Measurements from ENCODE around the gene GLYATL3. TPM values are rescaled to one million over a fixed set of nuclear protein-coding genes. Genes with fewer than 3 reads are reported as not detected.

The GLYATL3 gene
- total and polyA plus RNA-seq, 2 of the 4 experiments (the other 2 are of a cell fraction): not detected

- no peak overlapping the region for H2AK5ac ChIP-seq (ENCODE audit: low read depth, low read length)
- no peaks in the 10 kb centered on the region for H3K27me3 ChIP-seq (ENCODE audit: control insufficient read depth, insufficient read depth, low read length)
- no peaks in the 10 kb centered on the region for H3K9me3 ChIP-seq (ENCODE audit: control insufficient read depth, insufficient read depth, low read length)
- no peaks in the 10 kb centered on the region for H3K9me1 ChIP-seq (ENCODE audit: insufficient read depth, low read length)
- no peak overlapping the region for H4K5ac ChIP-seq (ENCODE audit: low read depth, low read length)
- H4K20me1 ChIP-seq (ENCODE audit: insufficient read depth, low read length): no peaks in the 10 kb centered on the region
- intact Hi-C loops (cut with micrococcal nuclease): no loop called here
- no peaks in the 10 kb centered on the region for H3K36me3 ChIP-seq (ENCODE audit: control insufficient read depth, insufficient read depth, low read length)
- no peak for DNase-seq
- H3K4me3 ChIP-seq (ENCODE audit: insufficient read depth, low read depth, low read length): no peak overlapping the region
- H3K27ac ChIP-seq (ENCODE audit: insufficient read depth, low read length): no peak overlapping the region
- H3K4ac ChIP-seq (ENCODE audit: low read depth, low read length): no peak overlapping the region
- H2AK9ac ChIP-seq (replicated peaks; ENCODE audit: low read depth, low read length, poor library complexity): no peak overlapping the region
- H3K56ac ChIP-seq (ENCODE audit: extremely low read depth, insufficient read depth, low read length): no peak overlapping the region
- no CpG with 5 or more reads among the region's 1 CpG for WGBS, 2 experiments (ENCODE audit: extremely low coverage in 2 of 2, insufficient read length in 1 of 2)
- no peak overlapping the region for H4K8ac ChIP-seq (ENCODE audit: low read depth in 2 of 2, low read length in 2 of 2)
- TF ChIP-seq CHD1 (IDR thresholded peaks at IDR 0.05; ENCODE audit: low read depth, low read length) (no peak), CEBPB (IDR thresholded peaks at IDR 0.05; ENCODE audit: low read depth, low read length) (no peak), MAZ (IDR thresholded peaks at IDR 0.05; ENCODE audit: borderline replicate concordance, low read depth, low read length) (no peak), MXI1 (IDR thresholded peaks at IDR 0.05; ENCODE audit: borderline replicate concordance, low read depth, low read length) (no peak), FOS (IDR thresholded peaks at IDR 0.05; ENCODE audit: low read depth, low read length) (no peak), NFE2L2 (IDR thresholded peaks at IDR 0.05; ENCODE audit: low read depth, low read length) (no peak), RCOR1 (IDR thresholded peaks at IDR 0.05; ENCODE audit: insufficient replicate concordance, low read length) (no peak), SMC3 (IDR thresholded peaks at IDR 0.05; ENCODE audit: low read depth, low read length) (no peak), MAFK (IDR thresholded peaks at IDR 0.05; ENCODE audit: low read depth, low read length) (no peak), RFX5 (IDR thresholded peaks at IDR 0.05; ENCODE audit: low read depth, low read length) (no peak), RAD21 (IDR thresholded peaks at IDR 0.05; ENCODE audit: low read length) (no peak), POLR2A (IDR thresholded peaks at IDR 0.05; ENCODE audit: low read depth, low read length) (no peak), BHLHE40 (IDR thresholded peaks at IDR 0.05; ENCODE audit: low read depth, low read length) (no peak)
- TF ChIP-seq, protein P1, sequence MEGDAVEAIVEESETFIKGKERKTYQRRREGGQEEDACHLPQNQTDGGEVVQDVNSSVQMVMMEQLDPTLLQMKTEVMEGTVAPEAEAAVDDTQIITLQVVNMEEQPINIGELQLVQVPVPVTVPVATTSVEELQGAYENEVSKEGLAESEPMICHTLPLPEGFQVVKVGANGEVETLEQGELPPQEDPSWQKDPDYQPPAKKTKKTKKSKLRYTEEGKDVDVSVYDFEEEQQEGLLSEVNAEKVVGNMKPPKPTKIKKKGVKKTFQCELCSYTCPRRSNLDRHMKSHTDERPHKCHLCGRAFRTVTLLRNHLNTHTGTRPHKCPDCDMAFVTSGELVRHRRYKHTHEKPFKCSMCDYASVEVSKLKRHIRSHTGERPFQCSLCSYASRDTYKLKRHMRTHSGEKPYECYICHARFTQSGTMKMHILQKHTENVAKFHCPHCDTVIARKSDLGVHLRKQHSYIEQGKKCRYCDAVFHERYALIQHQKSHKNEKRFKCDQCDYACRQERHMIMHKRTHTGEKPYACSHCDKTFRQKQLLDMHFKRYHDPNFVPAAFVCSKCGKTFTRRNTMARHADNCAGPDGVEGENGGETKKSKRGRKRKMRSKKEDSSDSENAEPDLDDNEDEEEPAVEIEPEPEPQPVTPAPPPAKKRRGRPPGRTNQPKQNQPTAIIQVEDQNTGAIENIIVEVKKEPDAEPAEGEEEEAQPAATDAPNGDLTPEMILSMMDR (conservative IDR thresholded peaks at IDR 0.05; ENCODE audit: low read depth, low read length): no peak
- TF ChIP-seq, protein P2, sequence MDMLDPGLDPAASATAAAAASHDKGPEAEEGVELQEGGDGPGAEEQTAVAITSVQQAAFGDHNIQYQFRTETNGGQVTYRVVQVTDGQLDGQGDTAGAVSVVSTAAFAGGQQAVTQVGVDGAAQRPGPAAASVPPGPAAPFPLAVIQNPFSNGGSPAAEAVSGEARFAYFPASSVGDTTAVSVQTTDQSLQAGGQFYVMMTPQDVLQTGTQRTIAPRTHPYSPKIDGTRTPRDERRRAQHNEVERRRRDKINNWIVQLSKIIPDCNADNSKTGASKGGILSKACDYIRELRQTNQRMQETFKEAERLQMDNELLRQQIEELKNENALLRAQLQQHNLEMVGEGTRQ (IDR thresholded peaks at IDR 0.05; ENCODE audit: low read depth, low read length): no peak
- TF ChIP-seq, protein P3, sequence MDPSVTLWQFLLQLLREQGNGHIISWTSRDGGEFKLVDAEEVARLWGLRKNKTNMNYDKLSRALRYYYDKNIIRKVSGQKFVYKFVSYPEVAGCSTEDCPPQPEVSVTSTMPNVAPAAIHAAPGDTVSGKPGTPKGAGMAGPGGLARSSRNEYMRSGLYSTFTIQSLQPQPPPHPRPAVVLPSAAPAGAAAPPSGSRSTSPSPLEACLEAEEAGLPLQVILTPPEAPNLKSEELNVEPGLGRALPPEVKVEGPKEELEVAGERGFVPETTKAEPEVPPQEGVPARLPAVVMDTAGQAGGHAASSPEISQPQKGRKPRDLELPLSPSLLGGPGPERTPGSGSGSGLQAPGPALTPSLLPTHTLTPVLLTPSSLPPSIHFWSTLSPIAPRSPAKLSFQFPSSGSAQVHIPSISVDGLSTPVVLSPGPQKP (IDR thresholded peaks at IDR 0.05; ENCODE audit: borderline replicate concordance, low read depth, low read length): no peak
- no peak overlapping the region for H2BK120ac ChIP-seq (ENCODE audit: low read depth, low read length)
- no peak overlapping the region for H2AFZ ChIP-seq (replicated peaks; ENCODE audit: low read length, poor library complexity)
- in situ Hi-C loops (cut with MboI; ENCODE audit: low sequenced_read_pairs): no loop called here
- no peak overlapping the region for H3K23ac ChIP-seq (ENCODE audit: low read depth, low read length)
- CTCF ChIA-PET: no interaction called here
- POLR2A ChIA-PET (ENCODE audit: unreplicated experiment): no interaction called here
- H2BK5ac ChIP-seq (ENCODE audit: low read depth, low read length, poor library complexity, severe bottlenecking): no peak overlapping the region
- no peak overlapping the region for H2BK15ac ChIP-seq (ENCODE audit: low read depth, low read length)
- H3K9ac ChIP-seq (ENCODE audit: low read depth, low read length): no peak overlapping the region
- no peak overlapping the region for H2BK20ac ChIP-seq (ENCODE audit: low read depth, low read length)
- no peak overlapping the region for H3K4me2 ChIP-seq (ENCODE audit: low read depth, low read length)
- dilution Hi-C loops (cut with HindIII; ENCODE audit: low sequenced_read_pairs, unreplicated experiment): no loop called here
- no peak for ATAC-seq (ENCODE audit: low read depth)
- no peak overlapping the region for H4K91ac ChIP-seq (ENCODE audit: insufficient read depth, low read depth, low read length)
- no peaks in the 10 kb centered on the region for H3K79me1 ChIP-seq (ENCODE audit: low read depth in 1 of 2, low read length in 2 of 2)
- BruUV-seq (replicated peaks): no TSS peak
- H3K4me1 ChIP-seq (ENCODE audit: control insufficient read depth, insufficient read depth, low read length): no peaks in the 10 kb centered on the region
- no peak overlapping the region for H3K14ac ChIP-seq (replicated peaks; ENCODE audit: low read depth, low read length)
- no peak overlapping the region for H3K18ac ChIP-seq (ENCODE audit: low read depth, low read length)
Measured at GRCh38 chr6:49564552-49564951, 64.8 kb downstream of the GLYATL3 start.

All from IMR-90 (cell line).